Lower lobe of right lung (tissue), 2 donors: ENCODE results near the gene HIF1A. TPM values are rescaled to one million over a fixed set of nuclear protein-coding genes. Genes with fewer than 3 reads are reported as not detected.

Experiments
- ATAC-seq, 2 donors: fragments of 200-7000 bp; cut with Tn5 transposase; one replicate each; pipeline ENCODE4 v1.9.1; 2020 to 2022; ENCODE audit warnings: mild to moderate bottlenecking in 2 of 2, moderate library complexity in 2 of 2
- DNase-seq: peaks from one replicate; pipeline ENCODE4 v3.0.0-alpha.2; 2020
- H3K27ac ChIP-seq: fragments of 200-600 bp; one replicate; pipeline ENCODE4 v1.8.0; 2022
- H3K27me3 ChIP-seq: fragments of 200-600 bp; one replicate; pipeline ENCODE4 v1.8.0; 2022; ENCODE audit warnings: low read depth
- H3K36me3 ChIP-seq: fragments of 200-600 bp; one replicate; pipeline ENCODE4 v1.8.0; 2022; ENCODE audit warnings: mild to moderate bottlenecking
- H3K4me1 ChIP-seq: fragments of 200-600 bp; one replicate; pipeline ENCODE4 v1.8.0; 2022
- H3K4me3 ChIP-seq: fragments of 200-600 bp; one replicate; pipeline ENCODE4 v1.8.0; 2022; ENCODE audit warnings: mild to moderate bottlenecking
- H3K9me3 ChIP-seq: fragments of 200-600 bp; one replicate; pipeline ENCODE4 v1.8.0; 2022
- intact Hi-C: fragments of 100-400 bp; cut with DNase I; formaldehyde crosslinking; loops from one replicate; pipeline ENCODE4 v1.11.0; 2022
- long read RNA-seq: library from polyadenylated mRNA; unstranded; transcript quantifications from one replicate; pipeline ENCODE4 v2.0.0, GENCODE V29; 2021
- total RNA-seq: library from RNA; stranded (reverse); fragmentation: NEBNext Ultra II Directional; extraction: Animal tissue kit (Norgen Biotek cat#: 25700); gene quantifications from one replicate; pipeline ENCODE4 v1.2.1, GENCODE V29; 2021
- TF ChIP-seq, protein P1 (sequence below): fragments of 200-600 bp; IDR thresholded peaks from one replicate; pipeline ENCODE4 v1.8.0; 2022; ENCODE audit warnings: antibody characterized with exemption, mild to moderate bottlenecking
- donor health status: DM: no; HTN: yes; CAD: no; lungs with severe emphysema.

Gene HIF1A
- 68.6 TPM for total RNA-seq
- long read RNA-seq, transcript HIF1A-202 (15 exons, 3,919 nt): major isoform, 38 of 71 reads
- long read RNA-seq, transcript HIF1A-203 (15 exons, 3,922 nt): minor isoform, 13 of 71 reads
- long read RNA-seq, partial matches to known transcripts: 8 of 71 reads
- long read RNA-seq, other reads (novel, unspliced or antisense): 8 of 71 reads

DNA sequence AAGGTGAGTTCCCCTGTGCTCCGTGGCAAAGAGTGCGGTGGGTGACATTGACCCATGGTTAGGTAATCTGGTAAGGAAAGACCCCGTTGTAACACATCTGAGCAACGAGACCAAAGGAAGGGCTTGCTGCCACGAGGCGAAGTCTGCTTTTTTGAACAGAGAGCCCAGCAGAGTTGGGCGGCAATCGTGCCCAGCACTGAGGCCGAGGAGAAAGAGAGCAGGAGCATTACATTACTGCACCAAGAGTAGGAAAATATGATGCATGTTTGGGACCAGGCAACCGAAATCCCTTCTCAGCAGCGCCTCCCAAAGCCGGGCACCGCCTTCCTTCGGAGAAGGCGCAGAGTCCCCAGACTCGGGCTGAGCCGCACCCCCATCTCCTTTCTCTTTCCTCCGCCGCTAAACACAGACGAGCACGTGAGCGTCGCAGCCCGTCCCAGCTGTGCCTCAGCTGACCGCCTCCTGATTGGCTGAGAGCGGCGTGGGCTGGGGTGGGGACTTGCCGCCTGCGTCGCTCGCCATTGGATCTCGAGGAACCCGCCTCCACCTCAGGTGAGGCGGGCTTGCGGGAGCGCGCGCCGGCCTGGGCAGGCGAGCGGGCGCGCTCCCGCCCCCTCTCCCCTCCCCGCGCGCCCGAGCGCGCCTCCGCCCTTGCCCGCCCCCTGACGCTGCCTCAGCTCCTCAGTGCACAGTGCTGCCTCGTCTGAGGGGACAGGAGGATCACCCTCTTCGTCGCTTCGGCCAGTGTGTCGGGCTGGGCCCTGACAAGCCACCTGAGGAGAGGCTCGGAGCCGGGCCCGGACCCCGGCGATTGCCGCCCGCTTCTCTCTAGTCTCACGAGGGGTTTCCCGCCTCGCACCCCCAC lies at the start of gene HIF1A:
Gene HIF1A (plus strand): TSS at position 684 of the 865 bp plus-strand sequence. CDS start 292 bp downstream, outside the sequence.
- DNase-seq: peak; percentile 99
- Histone ChIP-seq H3K36me3 (no peaks in the 10 kb centered on the region), H3K9me3 (no peaks in the 10 kb centered on the region), H3K27ac (peak within 1 kb of the TSS; percentile 98), H3K4me3 (peak within 1 kb of the TSS; percentile 95), H3K4me1 (peaks cover 40% of the 10 kb centered on the region), H3K27me3 (no peaks in the 10 kb centered on the region)
- ATAC-seq: peak; percentile 98 to 99
- TF ChIP-seq, protein P1, sequence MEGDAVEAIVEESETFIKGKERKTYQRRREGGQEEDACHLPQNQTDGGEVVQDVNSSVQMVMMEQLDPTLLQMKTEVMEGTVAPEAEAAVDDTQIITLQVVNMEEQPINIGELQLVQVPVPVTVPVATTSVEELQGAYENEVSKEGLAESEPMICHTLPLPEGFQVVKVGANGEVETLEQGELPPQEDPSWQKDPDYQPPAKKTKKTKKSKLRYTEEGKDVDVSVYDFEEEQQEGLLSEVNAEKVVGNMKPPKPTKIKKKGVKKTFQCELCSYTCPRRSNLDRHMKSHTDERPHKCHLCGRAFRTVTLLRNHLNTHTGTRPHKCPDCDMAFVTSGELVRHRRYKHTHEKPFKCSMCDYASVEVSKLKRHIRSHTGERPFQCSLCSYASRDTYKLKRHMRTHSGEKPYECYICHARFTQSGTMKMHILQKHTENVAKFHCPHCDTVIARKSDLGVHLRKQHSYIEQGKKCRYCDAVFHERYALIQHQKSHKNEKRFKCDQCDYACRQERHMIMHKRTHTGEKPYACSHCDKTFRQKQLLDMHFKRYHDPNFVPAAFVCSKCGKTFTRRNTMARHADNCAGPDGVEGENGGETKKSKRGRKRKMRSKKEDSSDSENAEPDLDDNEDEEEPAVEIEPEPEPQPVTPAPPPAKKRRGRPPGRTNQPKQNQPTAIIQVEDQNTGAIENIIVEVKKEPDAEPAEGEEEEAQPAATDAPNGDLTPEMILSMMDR: peak; percentile 18
- intact Hi-C loops: loop anchor here (10.0 kb wide), 1 partner anchor 210 kb away; no protein-coding TSS in a partner anchor

DNA sequence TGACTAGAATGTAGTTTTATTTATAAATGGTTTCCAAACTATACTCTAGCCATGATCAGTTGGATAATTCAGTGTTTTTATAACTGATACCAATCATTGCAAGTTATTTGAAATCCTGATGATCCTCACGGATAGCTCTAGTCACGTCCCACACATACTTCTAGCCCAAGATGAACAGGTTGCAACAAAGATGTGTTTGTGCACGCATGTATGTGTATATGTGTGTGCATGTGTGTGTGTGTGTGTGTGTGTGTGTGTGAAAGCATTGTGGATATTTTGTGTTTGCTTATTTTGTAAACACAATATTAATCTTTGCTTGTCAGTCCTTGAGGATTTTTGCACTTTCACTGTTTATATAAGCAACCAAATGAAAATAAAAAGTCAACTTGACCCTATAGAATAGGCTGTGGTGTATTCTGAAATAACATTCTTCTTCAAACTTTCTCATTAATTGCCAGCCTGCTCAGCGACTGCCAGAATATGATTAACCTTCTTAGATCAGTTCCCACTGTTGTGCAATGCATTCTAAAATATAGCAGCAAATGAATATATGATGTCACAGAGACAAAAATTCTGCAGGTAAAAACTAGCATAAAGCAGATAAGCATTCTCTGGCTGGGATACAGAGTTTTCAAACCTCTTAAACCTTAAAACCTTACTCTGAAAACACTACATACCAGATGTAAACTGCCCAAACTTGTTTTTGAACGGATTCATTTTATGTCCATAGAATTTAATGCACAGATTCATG lies 48.8 kb upstream of the HIF1A start:
- H3K36me3 ChIP-seq: no peaks in the 10 kb centered on the region
- H3K4me1 ChIP-seq: no peaks in the 10 kb centered on the region
- H3K27ac ChIP-seq: no peak overlapping the region
- ATAC-seq (no peak), DNase-seq (no peak)
- H3K9me3 ChIP-seq: no peaks in the 10 kb centered on the region
- intact Hi-C loops: no loop called here
- H3K27me3 ChIP-seq: no peaks in the 10 kb centered on the region
- TF ChIP-seq, protein P1: no peak
- H3K4me3 ChIP-seq: no peak overlapping the region

DNA sequence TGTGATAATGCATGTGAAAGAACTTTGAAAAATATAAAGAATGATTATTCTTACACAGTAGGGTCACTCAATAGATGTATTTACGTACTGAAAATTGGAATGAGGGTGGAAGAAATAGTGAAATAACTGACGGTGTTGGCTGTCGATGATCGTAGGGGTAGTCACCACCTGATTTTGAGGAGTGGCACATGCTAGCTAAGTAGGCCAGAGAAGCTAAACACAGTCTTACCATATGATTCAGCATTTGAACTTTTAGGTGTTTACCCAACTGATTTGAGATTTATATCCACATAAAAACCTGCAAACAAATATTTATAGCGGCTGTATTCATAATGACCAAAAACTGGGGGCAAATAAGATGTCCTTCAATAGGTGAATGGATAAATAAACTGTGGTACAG lies 47.6 kb upstream of the HIF1A start:
- Histone ChIP-seq H3K36me3 (no peaks in the 10 kb centered on the region), H3K27me3 (no peaks in the 10 kb centered on the region), H3K4me3 (no peak overlapping the region), H3K9me3 (no peaks in the 10 kb centered on the region), H3K27ac (no peak overlapping the region), H3K4me1 (no peaks in the 10 kb centered on the region)
- intact Hi-C loops: no loop called here
- ATAC-seq (no peak), DNase-seq (no peak)
- TF ChIP-seq, protein P1: no peak

DNA sequence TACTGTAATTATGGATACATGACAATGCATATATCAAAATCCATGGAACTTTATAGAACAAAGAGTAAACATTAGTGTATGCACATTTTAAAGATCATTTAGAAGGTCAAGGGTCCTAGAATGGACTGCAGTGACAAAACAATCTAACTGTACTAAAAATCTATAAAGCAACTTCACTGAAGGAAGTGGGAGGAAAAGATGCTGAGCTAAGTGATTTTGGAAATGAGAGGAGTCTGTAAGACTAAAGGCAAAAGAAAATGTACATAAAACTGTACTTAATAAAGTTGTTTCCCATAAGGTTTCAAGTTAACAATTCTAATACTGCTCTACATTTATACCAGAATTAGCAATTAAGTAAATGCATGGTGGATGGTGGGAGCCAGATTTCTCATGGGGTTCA lies 46.9 kb upstream of the HIF1A start:
- H3K27ac ChIP-seq: no peak overlapping the region
- H3K4me1 ChIP-seq: peaks cover 4% of the 10 kb centered on the region
- no peaks in the 10 kb centered on the region for H3K9me3 ChIP-seq
- no peak overlapping the region for H3K4me3 ChIP-seq
- DNase-seq (no peak), ATAC-seq (no peak)
- intact Hi-C loops: no loop called here
- no peaks in the 10 kb centered on the region for H3K36me3 ChIP-seq
- TF ChIP-seq, protein P1: no peak
- H3K27me3 ChIP-seq: no peaks in the 10 kb centered on the region

DNA sequence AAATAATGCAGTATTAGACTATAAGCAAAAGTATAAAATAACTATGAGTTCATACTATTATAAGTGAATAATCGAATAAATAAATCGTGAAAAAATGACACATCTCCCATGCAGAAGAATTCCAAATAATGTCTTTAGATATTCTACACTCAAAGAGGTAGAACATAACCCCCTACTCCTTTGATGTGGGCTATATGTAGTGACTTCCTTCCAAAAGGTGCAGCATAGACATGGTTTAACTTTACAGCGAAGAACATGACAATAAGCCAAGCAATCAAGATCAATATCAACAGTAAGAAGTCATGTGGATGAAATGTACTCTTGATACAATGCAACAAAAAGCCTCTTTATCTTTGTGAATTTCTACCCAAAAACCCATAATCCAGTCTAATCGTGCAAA lies 46.0 kb upstream of the HIF1A start:
- Histone ChIP-seq H3K36me3 (no peaks in the 10 kb centered on the region), H3K4me1 (peaks cover 12% of the 10 kb centered on the region), H3K9me3 (no peaks in the 10 kb centered on the region), H3K27me3 (no peaks in the 10 kb centered on the region), H3K4me3 (no peak overlapping the region), H3K27ac (no peak overlapping the region)
- ATAC-seq: no peak
- intact Hi-C loops: no loop called here
- DNase-seq: no peak
- TF ChIP-seq, protein P1: no peak
